GM12872 (cell line): ENCODE measurements around the gene NXPH3.

Source experiments
- TF ChIP-seq, protein P1 (sequence below): IDR thresholded peaks from 3 replicates; pipeline ENCODE4 v1.5.1; 2011; ENCODE audit warnings: low read depth, mild to moderate bottlenecking, low read length, moderate library complexity; ENCODE audit not compliant: insufficient read depth

The NXPH3 gene

DNA sequence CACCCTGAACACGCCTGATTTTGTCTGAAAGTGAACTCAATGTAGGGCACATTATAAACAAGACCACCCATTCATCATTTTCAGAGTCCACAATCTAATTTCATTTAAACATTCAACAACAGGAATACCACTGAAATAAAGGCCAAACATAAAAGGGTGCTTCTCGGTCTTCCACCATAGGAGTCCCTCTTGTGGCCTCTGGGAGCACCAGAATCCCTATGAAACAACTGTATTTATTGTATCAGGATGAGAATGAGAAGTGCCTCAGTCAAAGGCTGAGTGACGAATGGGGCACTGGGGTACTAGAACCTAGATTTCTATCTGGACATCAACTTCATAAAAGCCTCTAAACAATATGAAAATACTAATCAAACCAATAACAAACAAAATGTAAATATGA lies 40.4 kb downstream of the NXPH3 start:
- TF ChIP-seq, protein P1, sequence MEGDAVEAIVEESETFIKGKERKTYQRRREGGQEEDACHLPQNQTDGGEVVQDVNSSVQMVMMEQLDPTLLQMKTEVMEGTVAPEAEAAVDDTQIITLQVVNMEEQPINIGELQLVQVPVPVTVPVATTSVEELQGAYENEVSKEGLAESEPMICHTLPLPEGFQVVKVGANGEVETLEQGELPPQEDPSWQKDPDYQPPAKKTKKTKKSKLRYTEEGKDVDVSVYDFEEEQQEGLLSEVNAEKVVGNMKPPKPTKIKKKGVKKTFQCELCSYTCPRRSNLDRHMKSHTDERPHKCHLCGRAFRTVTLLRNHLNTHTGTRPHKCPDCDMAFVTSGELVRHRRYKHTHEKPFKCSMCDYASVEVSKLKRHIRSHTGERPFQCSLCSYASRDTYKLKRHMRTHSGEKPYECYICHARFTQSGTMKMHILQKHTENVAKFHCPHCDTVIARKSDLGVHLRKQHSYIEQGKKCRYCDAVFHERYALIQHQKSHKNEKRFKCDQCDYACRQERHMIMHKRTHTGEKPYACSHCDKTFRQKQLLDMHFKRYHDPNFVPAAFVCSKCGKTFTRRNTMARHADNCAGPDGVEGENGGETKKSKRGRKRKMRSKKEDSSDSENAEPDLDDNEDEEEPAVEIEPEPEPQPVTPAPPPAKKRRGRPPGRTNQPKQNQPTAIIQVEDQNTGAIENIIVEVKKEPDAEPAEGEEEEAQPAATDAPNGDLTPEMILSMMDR = 0 out of 3 replicates have a peak, but pooled peaks have one; percentile 6

DNA sequence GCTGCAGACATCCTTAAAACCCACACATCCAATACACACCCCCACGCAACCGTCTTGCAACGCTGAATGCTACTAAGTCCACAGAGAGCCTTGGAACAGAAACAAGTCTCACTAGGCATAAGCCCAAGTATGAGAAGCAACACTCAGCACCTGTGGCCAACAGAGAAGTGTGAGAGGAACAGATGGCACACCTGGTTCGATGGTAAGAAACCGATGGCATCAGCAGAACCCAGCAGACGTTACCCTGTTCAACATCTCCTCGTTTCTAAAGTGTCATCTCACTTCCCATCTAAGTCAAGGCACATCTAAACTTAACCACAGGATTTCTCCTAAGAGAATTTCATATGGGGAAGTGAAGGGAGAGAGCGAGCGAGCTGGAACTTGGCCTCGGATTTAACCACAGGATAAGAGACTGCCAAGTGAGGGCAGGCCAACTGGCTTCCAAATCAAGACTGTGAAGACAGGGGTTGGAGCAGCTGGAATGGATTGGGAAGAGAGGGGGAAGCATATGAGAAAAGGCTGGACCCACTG lies 41.0 kb downstream of the NXPH3 start:
- TF ChIP-seq, protein P1 = no peak

DNA sequence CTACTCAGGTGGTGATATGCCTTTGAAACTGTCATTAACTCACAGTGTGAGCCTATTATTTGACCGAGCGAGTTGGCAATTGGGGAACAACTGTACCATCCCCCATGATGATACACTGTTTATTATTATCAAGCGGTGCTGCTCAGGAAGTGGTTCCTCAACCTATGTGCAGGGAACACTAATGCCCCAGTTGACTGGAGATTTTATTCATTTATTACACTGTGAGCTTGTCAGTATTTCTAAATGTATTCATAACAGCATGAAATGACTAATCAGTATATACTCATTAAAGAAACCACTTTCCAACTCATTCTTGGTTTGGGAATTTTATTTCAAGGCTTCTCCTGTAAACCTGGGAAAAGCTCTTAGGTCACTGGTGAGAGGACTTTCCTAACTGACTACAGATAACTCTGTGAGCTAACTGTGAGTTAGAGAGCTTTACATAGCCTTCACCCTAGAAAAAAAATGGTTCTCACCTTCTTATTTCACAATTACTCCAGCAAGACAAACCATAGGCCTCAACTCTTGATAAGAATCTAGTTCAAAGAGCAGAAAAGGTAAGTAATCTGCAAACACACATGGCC lies 42.4 kb downstream of the NXPH3 start:
- TF ChIP-seq, protein P1 = no peak

DNA sequence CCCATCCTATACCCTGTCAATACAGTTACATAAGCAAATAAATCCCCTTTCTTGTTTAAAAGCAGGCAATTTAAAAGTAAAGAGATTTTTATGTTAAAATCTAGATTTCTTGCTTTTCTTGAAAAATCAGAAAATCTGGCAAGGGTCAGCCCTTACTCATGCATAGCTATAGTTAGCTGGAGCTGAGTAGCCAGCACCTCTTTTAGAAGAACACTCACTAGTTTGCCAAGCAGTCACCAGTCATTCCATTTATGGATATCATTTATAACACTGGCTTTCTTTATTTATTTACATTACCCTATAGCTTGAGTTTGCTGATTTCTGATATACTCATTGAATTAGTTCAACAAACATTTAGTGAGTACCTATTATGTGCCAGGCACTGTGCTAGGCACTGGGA lies 45.7 kb downstream of the NXPH3 start:
- TF ChIP-seq, protein P1 = no peak

DNA sequence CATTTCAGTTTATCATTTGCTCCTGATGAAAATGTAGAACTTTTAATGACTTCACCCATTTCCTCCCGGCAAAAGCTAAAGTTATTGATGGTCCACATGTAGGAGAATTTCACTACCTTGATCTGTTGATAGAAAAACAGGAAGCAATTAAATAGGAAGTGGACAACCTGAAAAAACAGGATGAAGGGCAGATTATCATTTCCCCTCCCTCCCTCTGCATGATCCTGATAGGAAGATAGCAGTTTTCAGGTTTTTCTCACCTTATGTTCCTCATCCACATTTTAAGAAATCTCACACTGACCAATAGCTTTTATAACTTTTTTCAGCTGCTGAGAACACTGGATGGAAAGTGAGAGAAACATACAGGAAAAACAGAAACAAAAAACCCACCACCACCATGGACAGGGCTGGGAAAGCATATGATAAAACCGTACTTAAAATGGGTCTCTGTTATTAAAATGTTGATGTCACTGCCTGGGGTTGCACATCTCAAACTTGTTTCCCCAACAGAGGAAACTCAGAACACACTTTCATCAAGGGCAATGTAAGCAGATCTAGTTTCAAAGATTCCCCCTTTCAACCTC lies 46.4 kb downstream of the NXPH3 start:
- TF ChIP-seq, protein P1 = no peak

DNA sequence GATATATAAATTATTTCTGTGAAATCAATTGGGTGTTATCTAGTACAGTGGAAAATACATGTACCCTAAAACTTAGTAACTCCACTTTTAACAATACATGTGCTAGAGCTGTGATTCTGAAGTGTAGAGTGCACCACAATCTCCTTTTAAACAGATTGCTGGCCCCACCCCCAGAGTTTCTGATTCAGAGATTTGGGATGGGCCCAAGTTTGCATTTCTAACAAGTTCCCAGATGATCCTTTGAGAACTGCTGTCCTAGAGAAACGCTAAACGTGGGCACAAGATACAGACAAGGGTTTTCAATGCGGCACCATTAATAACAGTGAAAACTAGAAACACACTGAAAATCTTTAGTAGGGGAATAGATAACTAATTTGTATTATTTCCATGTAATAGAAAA lies 49.2 kb downstream of the NXPH3 start:
- TF ChIP-seq, protein P1 = no peak

DNA sequence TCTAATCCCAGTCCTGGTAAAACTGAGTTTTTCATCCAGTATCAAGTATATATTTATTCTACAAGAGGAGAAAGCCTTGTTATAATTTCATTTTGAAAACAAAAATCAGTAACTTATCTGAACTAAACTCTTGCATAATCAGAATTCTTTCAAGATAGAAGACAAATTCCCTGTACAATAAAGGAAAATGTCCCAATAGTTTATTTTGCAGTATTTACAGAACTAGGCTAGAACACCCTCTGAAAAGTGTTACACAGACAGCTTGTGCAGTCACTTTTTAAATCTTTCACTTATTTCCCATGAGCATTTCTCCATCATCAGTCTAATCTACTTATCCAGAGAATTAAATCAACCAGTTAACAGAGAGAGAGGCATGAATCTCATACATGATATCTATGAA lies 53.8 kb downstream of the NXPH3 start:
- TF ChIP-seq, protein P1 = no peak
